Measurements from ENCODE around the gene FAM76A. TPM values are rescaled to one million over a fixed set of nuclear protein-coding genes. Genes with fewer than 3 reads are reported as not detected.
"Not testable (repeated sequence)": the region's sequence is repeated elsewhere in the genome, so short reads cannot be mapped to it uniquely, and the experiment has no call there.

Gene FAM76A
- 10 to 100 TPM; 13.5 to 34.2 (median 14.4) TPM for total RNA-seq

DNA sequence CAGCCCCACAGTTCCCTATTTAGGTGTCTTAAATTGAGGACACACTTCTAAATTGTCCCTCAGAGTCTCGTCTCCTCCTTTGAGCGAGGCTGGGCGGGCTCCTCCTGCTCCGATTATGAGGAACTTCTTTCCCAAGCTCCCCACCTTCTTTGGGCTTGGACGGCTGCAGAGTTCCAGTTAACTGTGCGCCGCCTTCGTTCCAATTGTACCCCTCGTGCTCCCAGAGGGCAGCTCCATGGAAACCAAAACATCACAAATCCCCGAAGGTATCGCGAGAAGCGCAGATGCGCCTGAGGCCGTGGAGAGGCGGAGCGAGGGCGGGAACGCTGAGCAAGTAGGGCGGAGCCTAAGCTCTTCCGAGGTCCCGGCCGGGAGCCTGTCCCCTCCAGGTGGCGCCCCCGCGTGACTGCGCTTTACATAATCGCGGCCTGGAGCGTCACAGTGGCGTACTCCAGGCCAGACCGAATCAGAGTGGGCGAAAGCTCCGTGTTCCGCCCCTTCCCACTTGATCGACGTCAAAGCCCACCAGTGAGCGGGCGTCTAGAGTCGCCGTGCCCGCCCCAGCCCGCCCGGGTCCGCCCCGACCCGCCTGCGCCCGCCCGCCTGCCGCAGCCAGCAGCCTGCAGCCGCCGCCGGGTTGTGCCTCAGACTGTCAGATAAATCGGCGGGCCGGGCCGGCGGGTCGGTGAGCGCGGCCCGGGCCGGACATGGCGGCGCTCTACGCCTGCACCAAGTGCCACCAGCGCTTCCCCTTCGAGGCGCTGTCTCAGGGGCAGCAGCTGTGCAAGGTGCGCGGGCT is at the start of gene FAM76A:
TSS of gene FAM76A (plus strand) at position 588 of the 799 bp plus-strand sequence. CDS start at position 708, 120 bp downstream.
- Histone ChIP-seq H3K4me1 (peaks cover 0 to 6% of the 10 kb centered on the region in 2 donors), H3K9me3 (no peaks in the 10 kb centered on the region), H3K27ac (peak within 1 kb of the TSS; percentile 97 to 98), H3K27me3 (no peaks in the 10 kb centered on the region), H3K36me3 (no peaks in the 10 kb centered on the region), H3K4me3 (peak within 1 kb of the TSS; percentile 75 to 83 (median 78))
- peak; percentile 99 for DNase-seq (ENCODE audit: low spot score in 2 of 2)
- intact Hi-C loops (cut with DNase I; ENCODE audit: low total_unique reads) = no loop called here
- TF ChIP-seq, protein P1, sequence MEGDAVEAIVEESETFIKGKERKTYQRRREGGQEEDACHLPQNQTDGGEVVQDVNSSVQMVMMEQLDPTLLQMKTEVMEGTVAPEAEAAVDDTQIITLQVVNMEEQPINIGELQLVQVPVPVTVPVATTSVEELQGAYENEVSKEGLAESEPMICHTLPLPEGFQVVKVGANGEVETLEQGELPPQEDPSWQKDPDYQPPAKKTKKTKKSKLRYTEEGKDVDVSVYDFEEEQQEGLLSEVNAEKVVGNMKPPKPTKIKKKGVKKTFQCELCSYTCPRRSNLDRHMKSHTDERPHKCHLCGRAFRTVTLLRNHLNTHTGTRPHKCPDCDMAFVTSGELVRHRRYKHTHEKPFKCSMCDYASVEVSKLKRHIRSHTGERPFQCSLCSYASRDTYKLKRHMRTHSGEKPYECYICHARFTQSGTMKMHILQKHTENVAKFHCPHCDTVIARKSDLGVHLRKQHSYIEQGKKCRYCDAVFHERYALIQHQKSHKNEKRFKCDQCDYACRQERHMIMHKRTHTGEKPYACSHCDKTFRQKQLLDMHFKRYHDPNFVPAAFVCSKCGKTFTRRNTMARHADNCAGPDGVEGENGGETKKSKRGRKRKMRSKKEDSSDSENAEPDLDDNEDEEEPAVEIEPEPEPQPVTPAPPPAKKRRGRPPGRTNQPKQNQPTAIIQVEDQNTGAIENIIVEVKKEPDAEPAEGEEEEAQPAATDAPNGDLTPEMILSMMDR (IDR thresholded peaks at IDR 0.05) = peak in 2 of 3 donors; percentile 38 to 40
- TF ChIP-seq POLR2AphosphoS5 (IDR thresholded peaks at IDR 0.05) (peak; percentile 61 to 86 (median 82)), POLR2A (IDR thresholded peaks at IDR 0.05) (no peak)

DNA sequence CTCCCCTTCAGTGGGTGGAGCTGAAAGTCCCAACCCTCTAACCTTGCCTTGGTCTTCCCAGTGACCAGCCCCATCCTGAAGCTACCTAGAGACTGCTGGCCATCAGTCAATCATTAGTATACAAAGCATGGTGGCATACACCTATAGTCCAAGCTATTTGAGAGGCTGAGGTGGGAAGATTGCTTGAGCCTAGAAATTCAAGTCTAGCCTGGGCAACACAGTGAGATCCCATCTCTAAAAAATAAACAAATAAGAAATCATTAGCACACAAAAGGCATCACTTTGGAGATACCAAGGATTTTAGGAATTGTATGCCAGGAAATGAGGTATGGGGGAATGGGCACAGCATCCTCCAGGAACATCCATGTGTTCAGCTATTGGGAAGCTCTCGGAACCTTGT is 49.4 kb upstream of the FAM76A start:
- no peaks in the 10 kb centered on the region for H3K27me3 ChIP-seq
- no peaks in the 10 kb centered on the region for H3K4me1 ChIP-seq
- intact Hi-C loops (cut with DNase I; ENCODE audit: low total_unique reads) = no loop called here
- peaks cover 15 to 17% of the 10 kb centered on the region in 2 donors for H3K9me3 ChIP-seq
- H3K27ac ChIP-seq = no peak overlapping the region
- TF ChIP-seq, protein P1 (IDR thresholded peaks at IDR 0.05) = no peak
- no peak for TF ChIP-seq POLR2AphosphoS5 (IDR thresholded peaks at IDR 0.05)
- no peak for TF ChIP-seq POLR2A (IDR thresholded peaks at IDR 0.05)
- H3K4me3 ChIP-seq = no peak overlapping the region
- DNase-seq (ENCODE audit: low spot score in 2 of 2) = no peak
- no peaks in the 10 kb centered on the region for H3K36me3 ChIP-seq

DNA sequence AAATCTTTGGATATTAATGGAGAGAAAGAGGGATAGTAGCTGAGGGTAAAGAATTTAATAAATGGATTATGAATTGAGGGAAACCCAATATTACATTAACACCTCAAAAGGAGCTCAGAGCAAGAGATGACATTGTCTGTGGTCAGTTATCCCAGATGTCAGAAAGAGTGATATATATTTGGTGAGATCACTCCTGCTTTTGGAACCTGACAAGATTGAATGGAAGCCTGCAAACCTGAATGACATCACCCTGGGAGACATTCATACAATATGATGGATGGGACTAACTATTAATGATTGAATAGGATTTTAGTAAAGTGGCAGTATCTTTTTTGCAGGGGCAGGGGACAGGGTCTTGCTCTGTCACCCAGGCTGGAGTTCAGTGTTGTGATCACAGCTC is 47.0 kb upstream of the FAM76A start:
- intact Hi-C loops (cut with DNase I; ENCODE audit: low total_unique reads) = no loop called here
- no peaks in the 10 kb centered on the region for H3K36me3 ChIP-seq
- DNase-seq (ENCODE audit: low spot score in 2 of 2) = no peak
- no peak overlapping the region for H3K4me3 ChIP-seq
- TF ChIP-seq POLR2AphosphoS5 (IDR thresholded peaks at IDR 0.05) (no peak), POLR2A (IDR thresholded peaks at IDR 0.05) (no peak)
- TF ChIP-seq, protein P1 (IDR thresholded peaks at IDR 0.05) = no peak
- H3K9me3 ChIP-seq = peaks cover 15 to 27% of the 10 kb centered on the region in 2 donors
- H3K27ac ChIP-seq = no peak overlapping the region
- no peaks in the 10 kb centered on the region for H3K27me3 ChIP-seq
- no peaks in the 10 kb centered on the region for H3K4me1 ChIP-seq

DNA sequence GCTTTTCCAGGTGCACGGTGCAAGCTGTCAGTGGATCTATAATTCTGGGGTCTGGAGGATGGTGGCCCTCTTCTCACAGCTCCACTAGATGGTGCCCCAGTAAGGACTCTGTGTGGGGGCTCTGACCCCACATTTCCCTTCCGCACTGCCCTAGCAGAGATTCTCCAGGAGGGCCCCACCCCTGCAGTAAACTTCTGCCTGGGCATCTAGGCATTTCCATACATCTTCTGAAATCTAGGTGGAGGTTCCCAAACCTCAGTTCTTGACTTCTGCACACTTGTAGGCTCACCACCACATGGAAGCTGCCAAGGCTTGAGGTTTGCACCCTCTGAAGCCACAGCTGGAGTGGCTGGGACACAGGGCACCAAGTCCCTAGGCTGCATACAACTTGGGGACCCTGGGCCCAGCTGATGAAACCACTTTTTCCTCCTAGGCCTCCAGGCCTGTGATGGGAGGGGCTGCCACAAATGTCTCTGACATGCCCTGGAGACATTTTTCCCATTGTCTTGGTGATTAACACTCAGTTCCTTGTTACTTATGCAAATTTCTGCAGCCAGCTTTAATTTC is 45.5 kb upstream of the FAM76A start:
- H3K36me3 ChIP-seq; H3K4me3 ChIP-seq; H3K4me1 ChIP-seq; intact Hi-C loops (cut with DNase I; ENCODE audit: low total_unique reads); H3K27ac ChIP-seq; DNase-seq (ENCODE audit: low spot score in 2 of 2); H3K27me3 ChIP-seq: not testable (repeated sequence)
- H3K9me3 ChIP-seq = peaks cover 15 to 27% of the 10 kb centered on the region in 2 donors

DNA sequence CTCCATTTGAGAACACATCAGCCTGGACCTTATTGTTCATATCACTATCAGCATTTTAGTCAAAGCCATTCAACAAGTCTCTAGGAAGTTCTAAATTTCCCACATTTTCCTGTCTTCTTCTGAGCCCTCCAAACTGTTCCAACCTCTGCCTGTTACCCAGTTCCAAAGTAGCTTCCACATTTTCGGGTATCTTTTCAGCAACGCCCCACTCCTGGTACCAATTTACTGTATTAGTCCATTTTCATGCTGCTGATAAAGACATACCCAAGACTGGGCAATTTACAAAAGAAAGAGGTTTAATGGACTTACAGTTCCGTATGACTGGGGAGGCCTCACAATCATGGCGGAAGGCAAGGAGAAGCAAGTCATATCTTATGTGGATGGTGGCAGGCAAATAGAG is 44.2 kb upstream of the FAM76A start:
- H3K4me1 ChIP-seq; H3K36me3 ChIP-seq; DNase-seq (ENCODE audit: low spot score in 2 of 2); H3K4me3 ChIP-seq; H3K27me3 ChIP-seq; H3K27ac ChIP-seq; intact Hi-C loops (cut with DNase I; ENCODE audit: low total_unique reads): not testable (repeated sequence)
- peaks cover 15 to 27% of the 10 kb centered on the region in 2 donors for H3K9me3 ChIP-seq

DNA sequence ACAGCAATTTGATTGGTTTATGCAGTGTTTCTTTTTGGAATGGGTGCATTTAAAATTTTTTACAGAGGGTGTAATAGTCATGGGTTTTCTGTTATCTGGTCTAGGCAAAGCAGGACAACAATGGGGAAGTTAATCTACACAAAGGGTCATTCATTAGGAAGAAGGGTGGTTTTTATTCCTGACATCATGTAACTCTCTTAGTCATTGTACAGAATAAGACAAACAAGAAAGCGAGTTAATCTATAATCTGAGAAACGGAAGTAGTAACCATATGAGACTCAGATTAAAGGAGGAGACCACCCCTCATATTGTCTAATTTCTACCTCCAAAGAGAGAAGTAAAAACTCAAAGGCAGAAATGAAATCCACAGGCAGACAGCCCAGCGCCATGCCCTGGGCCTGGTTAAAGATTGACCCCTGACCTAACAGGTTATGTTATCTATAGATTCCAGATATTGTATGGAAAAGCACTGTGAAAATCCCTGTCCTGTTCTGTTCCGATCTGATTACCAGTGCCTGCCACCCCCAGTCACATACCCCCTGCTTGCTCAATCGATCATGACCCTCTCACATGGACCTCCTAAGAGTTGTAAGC is 43.3 kb upstream of the FAM76A start:
- Histone ChIP-seq H3K27ac (no peak overlapping the region), H3K4me3 (no peak overlapping the region), H3K9me3 (peaks cover 15 to 27% of the 10 kb centered on the region in 2 donors), H3K4me1 (no peaks in the 10 kb centered on the region), H3K36me3 (no peaks in the 10 kb centered on the region), H3K27me3 (no peaks in the 10 kb centered on the region)
- intact Hi-C loops (cut with DNase I; ENCODE audit: low total_unique reads) = no loop called here
- TF ChIP-seq POLR2A (IDR thresholded peaks at IDR 0.05) = no peak
- TF ChIP-seq, protein P1 (IDR thresholded peaks at IDR 0.05) = no peak
- TF ChIP-seq POLR2AphosphoS5 (IDR thresholded peaks at IDR 0.05) = no peak
- no peak for DNase-seq (ENCODE audit: low spot score in 2 of 2)
